ENCODE measurements around the gene CTSE.
"Not testable (repeated sequence)": the region's sequence is repeated elsewhere in the genome, so short reads cannot be mapped to it uniquely, and the experiment has no call there.

CTSE gene

GRCh38 chr1:205998457-205999241 lies 25.0 kb downstream of the CTSE start:
- TF ChIP-seq CTCF (IDR thresholded peaks at IDR 0.05; ENCODE audit: extremely low read depth, insufficient read depth, missing control alignments) = no peak
- in situ Hi-C loops (cut with MboI; ENCODE audit: low pct_unique_long_range_greater_than_20kb, low sequenced_read_pairs, unreplicated experiment) = no loop called here
- DNase-seq (ENCODE audit: low spot score) = no peak

GRCh38 chr1:205996641-205997040 lies 27.1 kb downstream of the CTSE start:
- in situ Hi-C loops (cut with MboI; ENCODE audit: low pct_unique_long_range_greater_than_20kb, low sequenced_read_pairs, unreplicated experiment); DNase-seq (ENCODE audit: low spot score): not testable (repeated sequence)

- in situ Hi-C loops (cut with MboI; ENCODE audit: low pct_unique_long_range_greater_than_20kb, low sequenced_read_pairs, unreplicated experiment) = no loop called here
- no peak for DNase-seq (ENCODE audit: low spot score)
- TF ChIP-seq CTCF (IDR thresholded peaks at IDR 0.05; ENCODE audit: extremely low read depth, insufficient read depth, missing control alignments) = no peak
Observed at GRCh38 chr1:205994346-205994745, 29.3 kb downstream of the CTSE start.

- in situ Hi-C loops (cut with MboI; ENCODE audit: low pct_unique_long_range_greater_than_20kb, low sequenced_read_pairs, unreplicated experiment) = no loop called here
- no peak for TF ChIP-seq CTCF (IDR thresholded peaks at IDR 0.05; ENCODE audit: extremely low read depth, insufficient read depth, missing control alignments)
- DNase-seq (ENCODE audit: low spot score) = no peak
Observed at GRCh38 chr1:205993068-205993467, 30.6 kb downstream of the CTSE start.

- DNase-seq (ENCODE audit: low spot score) = no peak
- in situ Hi-C loops (cut with MboI; ENCODE audit: low pct_unique_long_range_greater_than_20kb, low sequenced_read_pairs, unreplicated experiment) = no loop called here
- TF ChIP-seq CTCF (IDR thresholded peaks at IDR 0.05; ENCODE audit: extremely low read depth, insufficient read depth, missing control alignments) = no peak
Observed at GRCh38 chr1:205992218-205992882, 31.3 kb downstream of the CTSE start.

GRCh38 chr1:205991237-205991636 lies 32.5 kb downstream of the CTSE start:
- no peak for DNase-seq (ENCODE audit: low spot score)
- in situ Hi-C loops (cut with MboI; ENCODE audit: low pct_unique_long_range_greater_than_20kb, low sequenced_read_pairs, unreplicated experiment) = no loop called here
- no peak for TF ChIP-seq CTCF (IDR thresholded peaks at IDR 0.05; ENCODE audit: extremely low read depth, insufficient read depth, missing control alignments)

- TF ChIP-seq CTCF (IDR thresholded peaks at IDR 0.05; ENCODE audit: extremely low read depth, insufficient read depth, missing control alignments) = no peak
- DNase-seq (ENCODE audit: low spot score) = no peak
- in situ Hi-C loops (cut with MboI; ENCODE audit: low pct_unique_long_range_greater_than_20kb, low sequenced_read_pairs, unreplicated experiment) = no loop called here
Observed at GRCh38 chr1:205990226-205990625, 33.5 kb downstream of the CTSE start.
